Smooth muscle cell of the brain vasculature (primary cell): ENCODE results near the gene C2orf92.
"Not testable (repeated sequence)": the region's sequence is repeated elsewhere in the genome, so short reads cannot be mapped to it uniquely, and the experiment has no call there.

Source experiments
- DNase-seq: peaks from one replicate; pipeline ENCODE4 v3.0.0-alpha.2; 2012; ENCODE audit warnings: low read depth, low spot score

C2orf92 gene

DNA sequence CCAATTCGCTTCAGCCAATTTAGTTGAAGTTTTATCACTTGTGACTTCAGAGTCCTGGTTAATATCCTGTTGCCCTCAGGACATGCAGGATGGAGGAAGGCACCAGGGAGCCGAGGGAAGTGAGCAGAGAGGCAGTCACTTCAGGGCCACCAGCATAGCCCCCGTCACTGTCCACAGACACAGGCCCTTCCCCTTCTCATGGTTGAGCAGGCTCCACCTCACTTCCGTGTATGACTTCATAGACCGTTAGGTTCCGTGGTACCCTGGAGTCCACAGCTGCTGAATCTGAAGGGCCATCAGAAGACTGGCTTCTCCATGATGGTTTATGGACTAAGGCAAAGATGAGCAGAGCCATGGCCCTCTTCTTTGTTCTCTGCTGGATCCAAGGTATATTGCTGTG, at the start of gene C2orf92:
C2orf92 (plus strand) TSS at position 266 of the 400 bp plus-strand sequence; CDS start at position 342, 76 bp downstream.
- DNase-seq, result no peak

DNA sequence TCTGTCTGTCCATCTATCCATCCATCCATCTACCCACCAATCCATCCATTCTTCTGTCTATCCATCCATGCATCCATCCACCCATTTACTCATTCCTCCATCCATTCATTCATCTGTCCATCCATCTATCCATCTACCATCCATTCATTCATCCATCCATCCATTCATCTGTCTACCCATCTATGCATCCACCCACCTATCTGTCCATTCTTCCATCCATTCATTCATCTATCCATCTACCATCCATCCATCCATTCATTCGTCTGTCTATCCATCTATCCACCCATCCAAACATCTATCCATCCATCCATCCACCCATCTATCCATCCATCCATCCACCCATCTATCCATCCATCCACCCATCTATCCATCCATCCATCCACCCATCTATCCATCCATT, 49.0 kb upstream of the C2orf92 start:
- not testable (repeated sequence) for DNase-seq

DNA sequence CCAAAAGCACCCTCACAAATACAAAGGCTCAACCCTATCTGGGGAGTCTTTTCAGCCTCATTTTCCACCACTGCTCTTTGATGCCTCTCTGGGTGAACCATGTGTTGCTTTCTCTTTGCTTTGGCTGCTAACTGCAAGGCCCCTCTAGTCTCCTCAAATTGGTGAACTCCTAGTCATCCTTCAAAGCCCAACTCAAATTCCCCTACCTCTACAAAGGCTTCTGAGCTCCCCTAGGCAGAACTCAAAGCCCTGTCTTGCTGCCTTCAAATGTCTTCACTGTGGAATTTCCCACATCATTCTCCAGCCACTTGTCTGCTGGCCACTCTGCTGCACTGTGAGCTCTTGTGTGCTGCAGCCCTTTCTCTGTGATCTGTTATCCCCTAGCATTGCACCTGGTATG, 46.5 kb upstream of the C2orf92 start:
- not testable (repeated sequence) for DNase-seq

DNA sequence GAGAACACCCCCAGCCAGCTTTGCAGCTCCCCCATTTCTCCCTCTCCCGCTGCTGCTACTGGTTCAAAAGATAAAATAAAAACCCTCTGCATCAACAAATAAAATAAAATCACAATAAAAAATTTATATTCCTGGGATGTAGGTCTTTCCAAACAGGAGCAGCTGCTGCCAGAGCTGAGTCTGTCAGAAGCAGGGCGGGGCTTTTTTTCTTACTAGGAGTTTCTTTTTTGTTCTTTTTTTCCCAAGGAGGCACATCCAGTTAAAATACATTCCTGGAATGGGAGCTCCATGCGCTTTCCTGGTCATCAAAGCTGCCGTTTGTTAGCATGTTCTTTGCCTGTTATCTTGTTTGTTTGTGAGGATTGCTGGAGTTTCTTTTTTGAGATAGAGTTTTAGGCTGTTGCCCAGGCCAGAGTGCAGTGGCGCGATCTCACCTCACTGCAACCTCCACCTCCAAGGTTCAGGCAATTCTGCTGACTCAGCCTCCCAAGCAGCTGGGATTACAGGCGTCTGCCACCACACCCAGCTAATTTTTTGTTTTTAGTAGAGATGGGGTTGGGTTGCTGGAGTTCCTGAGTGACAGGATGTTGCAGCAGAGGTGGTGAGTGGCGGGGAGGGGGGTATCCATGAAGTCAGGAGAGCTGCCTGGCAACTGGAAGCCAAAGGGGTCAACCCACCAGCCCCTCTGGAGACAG, 44.0 kb upstream of the C2orf92 start:
- DNase-seq, result not testable (repeated sequence)

DNA sequence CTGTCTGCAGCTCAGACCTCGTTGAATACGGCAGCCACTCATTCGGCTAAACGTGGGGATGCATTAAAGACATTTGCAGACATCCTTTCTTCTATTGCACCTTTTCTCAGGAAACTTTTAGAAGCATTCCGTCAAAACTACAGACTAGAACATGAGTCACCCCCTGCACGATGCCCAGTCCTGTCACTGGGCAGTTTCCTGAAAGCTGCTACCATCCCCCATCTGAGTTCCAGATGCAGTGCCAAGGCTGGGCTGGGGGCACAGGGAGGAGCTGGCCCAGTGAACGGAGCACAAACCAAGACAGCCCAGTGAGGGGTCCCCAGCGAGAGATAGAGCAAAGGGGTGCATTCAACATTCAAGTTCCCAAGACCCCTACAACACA, 43.5 kb upstream of the C2orf92 start:
- DNase-seq, result not testable (repeated sequence)

DNA sequence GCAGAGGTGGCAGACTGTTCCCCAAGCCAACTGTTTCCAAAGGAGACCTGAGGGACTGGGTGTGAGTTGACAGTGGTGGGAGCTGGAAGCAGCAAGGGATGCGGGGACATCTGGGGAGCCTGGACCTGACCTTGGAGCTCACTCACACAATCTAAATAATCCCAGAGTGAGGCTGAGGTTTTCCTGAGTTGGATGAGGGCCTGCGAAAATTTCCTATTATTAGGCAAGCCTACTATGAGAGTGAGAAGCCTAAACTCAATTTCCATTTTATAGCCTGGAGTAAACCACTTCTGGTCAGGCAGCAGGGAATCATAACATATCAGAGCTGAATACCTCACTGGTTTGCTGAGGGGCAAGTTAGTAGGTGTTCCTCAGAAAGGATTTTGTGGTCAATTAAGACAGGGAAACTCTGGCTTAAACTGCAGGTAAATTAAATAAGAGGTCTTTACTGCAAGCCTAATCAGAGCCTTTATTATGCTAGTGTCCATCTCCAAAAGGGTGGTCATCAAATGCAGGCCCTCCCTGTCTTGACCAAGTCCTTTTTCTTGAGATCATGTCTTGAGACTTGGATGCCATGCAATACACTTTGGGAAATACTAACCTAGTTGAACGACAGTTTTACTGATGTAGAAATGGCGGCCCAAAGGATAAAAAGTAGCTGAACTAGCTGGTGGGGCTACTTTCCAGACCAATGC, 25.3 kb upstream of the C2orf92 start:
- DNase-seq, result no peak

DNA sequence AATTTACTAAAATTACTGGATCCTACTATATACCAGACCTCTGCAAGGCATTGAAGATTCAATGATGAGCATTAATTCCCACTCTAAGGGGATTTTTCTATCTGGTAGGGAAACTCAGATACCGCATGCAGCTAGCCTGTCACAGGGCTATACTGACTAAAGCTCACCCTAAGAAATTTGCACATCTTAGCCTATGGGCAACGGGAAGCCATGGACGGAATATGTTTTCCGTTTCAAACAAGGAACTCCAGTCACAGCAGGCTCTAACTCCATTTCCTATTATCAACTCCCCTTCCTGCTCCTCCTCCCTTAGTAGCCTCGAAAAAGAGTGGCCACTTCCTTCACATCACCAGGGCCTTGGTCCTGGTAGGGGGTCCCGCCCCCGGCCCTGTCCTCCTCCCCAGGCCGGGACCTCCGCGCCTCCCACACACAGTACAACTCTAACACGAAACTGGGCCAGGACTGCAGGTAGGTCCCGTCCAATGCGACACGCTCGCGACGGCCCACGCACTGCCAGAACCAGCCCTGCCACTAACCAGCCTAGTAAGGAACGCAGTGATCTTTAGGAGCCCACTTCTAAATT, 24.3 kb upstream of the C2orf92 start:
- DNase-seq, result no peak

DNA sequence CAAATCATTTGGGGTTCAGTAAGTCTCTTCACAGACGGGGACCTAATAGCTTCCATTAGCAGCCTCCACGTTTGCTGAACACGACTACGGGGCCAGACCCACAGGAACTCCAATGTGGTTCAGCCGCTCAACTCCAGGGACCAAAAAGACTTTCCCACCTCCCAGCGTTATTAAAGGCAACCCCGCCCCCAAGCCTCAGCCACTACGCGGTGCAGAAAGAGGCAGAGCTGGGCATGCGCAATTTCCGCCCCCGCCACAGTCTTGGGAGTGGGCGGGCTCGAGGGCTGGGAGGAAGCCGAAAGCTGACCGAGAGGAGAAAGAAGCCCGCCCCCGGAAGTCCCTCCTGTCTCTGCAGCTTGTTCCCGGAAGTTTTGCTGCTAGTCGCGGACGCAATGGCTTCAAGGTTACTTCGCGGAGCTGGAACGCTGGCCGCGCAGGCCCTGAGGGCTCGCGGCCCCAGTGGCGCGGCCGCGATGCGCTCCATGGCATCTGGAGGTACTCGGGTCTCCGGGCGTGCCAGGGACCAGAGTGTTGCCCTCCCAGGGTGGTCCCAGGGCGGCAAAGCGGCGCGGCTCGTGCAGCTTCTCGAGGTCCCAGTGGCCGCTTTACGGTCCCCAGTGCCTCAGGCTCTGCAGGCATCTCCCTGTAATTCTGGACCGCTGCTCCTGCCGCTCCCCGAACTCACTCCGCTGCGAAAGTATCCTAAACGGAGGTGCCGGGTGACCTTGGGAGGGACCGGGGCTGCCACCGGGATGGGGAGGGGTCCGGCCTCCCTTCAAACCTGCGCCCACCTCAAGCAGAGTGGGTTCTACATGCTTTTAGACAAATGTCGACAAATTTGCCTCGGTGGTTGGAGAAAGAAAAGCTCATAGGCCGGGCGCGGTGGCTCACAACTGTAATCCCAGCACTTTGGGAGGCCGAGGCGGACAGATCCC, 23.6 kb upstream of the C2orf92 start, which contains the start of gene COX5B:
COX5B (plus strand) TSS at position 368 of the 935 bp plus-strand sequence; CDS start at position 393, 25 bp downstream.
- DNase-seq, result peak; percentile 94

DNA sequence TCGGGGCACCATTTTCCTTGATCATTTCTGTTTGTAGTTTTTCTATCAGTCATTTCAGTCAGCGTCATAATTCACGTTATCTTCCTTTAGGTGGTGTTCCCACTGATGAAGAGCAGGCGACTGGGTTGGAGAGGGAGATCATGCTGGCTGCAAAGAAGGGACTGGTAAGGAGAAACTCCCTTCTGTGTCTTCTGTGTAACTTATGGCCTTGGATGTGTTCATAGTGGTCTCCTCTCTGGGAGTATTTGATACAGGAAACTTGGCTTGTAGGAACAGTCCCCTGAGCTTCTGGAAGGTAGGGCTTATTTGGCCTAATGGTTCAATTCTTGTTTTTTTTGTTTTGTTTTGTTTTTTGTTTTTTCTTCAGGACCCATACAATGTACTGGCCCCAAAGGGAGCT, 22.5 kb upstream of the C2orf92 start:
- DNase-seq, result no peak

DNA sequence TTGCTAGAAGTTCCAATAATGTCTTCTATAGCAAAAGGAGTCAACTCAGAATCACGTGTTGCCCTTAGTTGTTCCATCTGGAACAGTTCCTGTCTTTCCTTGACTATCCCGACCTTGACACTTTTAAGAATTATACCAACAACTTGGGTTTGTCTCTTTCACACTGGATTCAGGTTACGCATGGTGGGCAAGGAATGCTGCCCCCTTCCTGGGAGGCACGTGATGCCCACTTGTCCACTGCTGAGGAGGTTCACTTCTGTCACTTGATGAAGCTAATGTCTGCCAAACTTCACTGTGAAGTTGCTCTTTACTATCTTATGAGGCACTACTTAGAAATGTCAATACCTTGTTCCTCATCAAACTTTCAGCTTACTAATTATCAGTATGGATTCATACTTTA, 18.4 kb upstream of the C2orf92 start:
- no peak for DNase-seq

DNA sequence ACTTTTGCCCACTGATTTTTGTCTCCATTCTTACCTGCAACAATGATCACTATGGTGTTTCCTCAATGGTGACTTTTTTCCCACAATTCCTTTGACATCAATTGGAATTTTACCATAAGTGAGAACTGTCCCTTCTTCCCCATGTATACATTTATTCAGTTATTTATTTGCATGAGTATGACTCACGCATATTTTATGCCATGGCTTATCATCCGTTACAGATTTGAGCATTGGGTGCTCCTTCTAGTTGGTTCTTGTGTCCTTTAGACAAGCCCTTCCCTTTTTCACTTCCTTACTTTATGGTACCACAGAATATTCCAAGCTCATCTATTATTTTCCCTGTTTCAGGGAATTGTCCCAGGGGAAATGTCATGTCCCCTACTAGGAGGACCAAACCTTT, 16.0 kb upstream of the C2orf92 start:
- no peak for DNase-seq

DNA sequence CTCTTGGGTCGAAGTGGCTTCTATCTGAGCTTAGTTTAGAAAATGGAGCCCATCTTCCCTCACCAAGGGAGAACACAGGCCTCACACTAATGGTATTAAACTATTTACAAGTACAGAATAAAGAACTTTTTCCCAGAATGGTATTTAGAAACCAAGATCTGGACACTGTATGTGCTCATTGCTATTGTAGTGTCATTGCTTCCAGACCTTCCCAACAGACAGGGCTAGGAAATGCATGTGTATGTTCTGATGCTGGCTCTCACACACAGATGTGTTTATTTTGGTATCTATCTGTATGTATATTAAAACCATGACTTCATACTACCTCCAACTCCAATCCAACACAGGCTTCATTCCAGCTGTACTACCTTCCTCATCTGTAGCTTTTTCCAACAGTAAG, 15.6 kb upstream of the C2orf92 start:
- no peak for DNase-seq

DNA sequence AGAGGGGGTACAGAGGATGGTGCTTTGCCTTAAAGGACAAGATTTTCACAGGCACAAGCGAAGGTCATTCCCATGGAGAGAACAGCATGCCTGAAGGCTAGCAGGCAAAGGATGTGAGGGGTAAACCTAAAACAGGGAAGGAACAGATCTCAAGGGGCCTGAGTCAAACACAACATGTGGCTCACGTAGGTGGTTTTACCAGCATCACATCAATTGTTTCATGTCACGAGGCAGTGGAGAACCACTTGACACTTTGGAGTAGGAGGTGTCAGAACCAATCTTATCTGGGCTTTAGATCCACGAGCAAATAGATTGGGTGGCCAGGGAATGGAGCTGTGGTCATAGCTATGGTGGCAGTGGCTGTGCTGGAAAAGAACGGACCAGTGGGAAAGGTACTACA, 15.2 kb upstream of the C2orf92 start:
- no peak for DNase-seq

DNA sequence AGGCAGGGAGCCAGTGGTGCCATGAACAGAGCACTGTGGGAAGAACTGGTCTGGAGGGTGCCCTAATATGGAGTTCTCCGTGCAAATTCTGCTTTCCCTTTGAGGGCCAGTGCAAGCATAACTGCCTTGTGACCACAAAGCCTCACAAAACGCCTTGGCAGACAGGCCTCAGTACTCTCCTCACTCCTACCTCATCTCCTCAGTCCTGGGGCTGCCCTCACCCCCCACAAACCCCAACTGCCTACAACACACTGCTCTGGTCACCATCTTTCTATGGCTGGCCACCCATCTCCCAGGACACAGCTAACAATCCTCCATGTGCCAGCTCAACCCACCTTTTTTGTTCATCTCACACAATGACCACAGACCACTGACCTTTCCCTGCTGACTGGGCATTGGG, 14.7 kb upstream of the C2orf92 start:
- DNase-seq, result no peak

DNA sequence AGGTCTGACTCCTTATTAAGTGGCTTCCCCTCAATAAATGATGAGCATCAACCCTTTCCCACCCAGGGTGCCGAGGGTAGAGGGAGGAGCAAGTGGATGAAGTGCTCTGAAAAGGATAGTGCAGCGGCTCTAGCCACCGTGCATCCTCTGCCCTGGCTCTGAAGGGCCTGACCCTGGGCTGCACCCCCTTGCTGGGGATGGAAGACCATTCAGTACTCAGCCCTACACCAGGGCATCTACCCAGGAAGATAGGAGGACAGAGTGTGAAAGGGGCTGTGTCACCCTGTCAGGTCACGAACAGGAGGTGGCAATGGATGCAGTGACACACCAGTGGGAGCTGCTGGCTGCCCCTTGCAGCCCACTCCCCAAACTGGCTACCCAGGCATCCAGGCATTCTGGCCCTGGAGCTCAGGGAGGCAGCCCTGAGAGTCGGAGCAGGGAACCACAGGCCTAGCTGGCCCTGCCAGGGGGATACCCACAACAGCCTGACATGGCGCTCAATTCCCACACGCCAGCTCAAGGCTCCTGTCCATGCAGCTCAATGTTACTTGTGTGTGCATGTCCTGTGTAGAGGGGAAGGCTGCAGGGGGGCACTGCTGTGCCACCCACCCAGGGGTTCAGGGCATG, 13.3 kb upstream of the C2orf92 start:
- no peak for DNase-seq

DNA sequence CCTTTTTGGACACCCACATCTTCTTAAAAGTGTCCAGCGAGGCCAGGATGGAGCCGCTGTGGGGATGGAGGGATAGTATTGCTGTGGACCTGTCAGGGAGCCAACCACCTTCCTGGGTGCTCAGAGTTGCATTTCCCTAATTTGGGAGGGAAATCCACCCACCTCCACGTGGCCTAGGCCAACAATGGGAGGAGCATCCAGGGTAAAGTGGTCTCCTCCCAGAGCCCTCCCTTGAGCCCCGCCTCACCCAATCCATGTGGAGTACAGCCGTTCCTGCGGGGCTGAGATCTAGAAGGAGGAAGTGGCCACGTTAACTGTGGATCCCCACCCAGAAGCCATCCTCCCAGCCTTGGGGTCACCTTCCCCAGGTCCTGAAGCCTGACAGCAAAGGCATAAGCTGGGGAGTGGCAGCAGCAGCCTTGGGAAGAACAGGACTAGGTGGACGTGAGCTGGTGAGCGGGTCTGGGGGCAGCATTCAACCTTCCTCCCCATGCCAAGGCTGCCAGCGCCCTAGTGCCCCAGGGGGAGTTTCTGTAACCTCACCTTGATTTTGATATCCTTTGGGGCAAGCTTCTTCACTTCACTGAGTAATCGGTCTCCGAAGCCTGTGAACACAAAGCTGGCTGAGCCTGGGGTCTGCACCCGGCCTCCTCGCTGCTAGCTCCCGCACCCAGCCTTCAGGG, 12.5 kb upstream of the C2orf92 start:
- DNase-seq, result no peak

DNA sequence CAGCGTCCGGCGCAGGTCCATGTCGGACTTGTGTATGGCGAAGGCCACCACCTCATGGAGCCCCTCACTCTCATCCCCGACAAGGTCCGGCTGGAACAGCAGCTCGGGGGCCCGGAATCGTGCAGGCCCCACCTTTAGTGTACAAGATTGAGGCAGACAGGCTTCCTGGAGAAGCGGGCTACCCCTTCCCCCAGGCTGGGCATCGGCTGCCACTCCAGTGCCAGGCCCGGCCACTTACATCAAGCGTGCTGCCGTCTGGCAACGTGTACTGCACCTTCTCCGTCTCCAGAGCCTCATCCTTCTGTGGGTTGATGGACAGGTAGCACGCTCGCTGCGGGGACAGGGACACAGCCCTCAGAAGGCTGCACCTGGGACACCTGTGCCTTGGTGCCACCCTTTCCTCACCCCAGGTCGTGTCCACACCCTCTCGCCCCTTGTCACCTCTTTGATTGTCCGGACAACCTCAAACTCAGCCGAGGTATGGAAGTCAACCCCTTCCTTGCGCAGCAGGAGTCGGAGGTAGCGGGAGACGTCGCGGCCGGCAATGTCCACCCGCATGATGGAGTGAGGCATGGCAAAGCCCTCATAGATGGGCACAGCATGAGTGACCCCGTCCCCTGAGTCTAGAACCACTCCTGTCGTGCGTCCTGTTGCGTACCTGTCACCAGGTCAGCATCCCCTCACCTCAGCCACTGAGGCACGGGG, 11.4 kb upstream of the C2orf92 start:
- no peak for DNase-seq

DNA sequence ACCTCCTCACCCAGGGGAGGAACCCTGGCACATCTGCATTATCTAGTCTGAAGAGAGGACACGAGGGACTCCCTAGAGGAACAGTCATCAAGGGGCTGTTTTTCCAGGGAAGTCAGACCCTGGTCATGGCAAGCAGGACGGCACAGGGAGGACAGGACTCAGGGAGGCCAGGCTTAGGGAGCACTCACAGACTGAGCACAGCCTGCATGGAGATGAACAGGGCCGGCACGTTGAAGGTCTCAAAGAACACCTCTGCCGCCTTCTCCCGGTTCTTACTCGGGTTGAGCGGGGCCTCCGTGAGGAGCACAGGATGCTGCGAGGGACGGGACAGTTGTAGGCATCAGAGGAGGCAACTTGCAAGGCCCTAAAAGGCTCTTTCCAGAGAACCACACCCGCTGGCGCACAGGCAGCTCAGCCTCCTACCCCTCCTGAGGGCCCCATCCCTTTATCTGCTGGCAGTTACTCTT, 10.8 kb upstream of the C2orf92 start:
- no peak for DNase-seq

DNA sequence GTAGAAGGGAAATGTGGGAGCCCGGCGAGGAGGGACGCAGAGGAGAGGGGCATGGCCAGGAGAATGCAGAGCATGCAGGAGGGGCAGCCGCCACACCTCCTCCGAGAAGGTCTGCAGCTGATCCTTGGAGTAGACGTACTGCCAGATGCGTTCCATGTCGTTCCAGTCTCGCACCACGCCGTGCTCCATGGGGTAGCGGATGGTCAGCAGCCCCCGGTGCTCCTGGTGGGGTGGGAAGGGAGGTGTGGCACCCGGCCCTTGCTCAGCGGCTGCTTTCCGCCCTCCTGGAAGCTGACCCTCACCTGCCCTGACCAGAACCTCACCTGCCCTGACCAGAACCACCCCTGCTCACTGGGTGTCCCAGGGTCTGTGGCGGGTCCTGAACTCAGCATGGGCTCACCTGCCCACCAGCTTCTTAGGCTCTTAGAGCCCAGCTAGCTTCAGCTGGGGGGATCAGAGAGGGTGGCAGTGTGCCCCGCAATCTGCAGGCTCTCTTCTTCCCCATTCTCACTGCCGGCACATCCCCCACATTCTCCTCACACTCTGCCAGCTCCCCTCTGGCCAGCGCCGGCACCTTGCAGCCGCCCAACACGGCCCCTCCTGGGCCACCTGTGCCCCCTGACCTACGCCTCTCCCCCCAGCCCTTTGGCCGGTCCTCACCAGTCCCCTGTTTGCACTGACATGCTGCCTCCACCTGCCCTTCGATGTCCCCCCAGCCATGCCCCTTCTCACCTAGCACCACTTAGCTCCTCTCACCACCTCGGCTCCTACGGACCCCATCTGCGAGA, 10.1 kb upstream of the C2orf92 start:
- no peak for DNase-seq
